Measurements from ENCODE around the gene MKX.

DNA sequence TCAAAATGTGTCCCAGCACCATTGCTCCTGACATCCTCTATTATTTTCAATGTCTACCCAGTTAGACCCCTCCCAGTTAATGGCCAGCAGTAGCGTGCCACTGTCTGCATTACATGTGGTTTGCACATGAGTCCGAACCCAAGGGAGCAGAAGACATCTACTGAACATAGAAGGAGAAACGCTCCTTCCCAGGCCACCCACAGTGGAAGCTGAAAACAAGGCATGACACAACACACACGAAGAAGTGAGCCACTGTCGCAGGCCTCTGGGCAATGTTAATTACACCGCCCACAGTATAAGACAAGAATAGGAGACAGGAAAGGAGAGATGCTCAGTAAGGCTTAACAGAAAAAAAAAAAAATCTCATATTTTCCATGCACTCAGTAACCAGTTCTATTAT, 50.5 kb downstream of the MKX start:
- TF ChIP-seq, protein P1, sequence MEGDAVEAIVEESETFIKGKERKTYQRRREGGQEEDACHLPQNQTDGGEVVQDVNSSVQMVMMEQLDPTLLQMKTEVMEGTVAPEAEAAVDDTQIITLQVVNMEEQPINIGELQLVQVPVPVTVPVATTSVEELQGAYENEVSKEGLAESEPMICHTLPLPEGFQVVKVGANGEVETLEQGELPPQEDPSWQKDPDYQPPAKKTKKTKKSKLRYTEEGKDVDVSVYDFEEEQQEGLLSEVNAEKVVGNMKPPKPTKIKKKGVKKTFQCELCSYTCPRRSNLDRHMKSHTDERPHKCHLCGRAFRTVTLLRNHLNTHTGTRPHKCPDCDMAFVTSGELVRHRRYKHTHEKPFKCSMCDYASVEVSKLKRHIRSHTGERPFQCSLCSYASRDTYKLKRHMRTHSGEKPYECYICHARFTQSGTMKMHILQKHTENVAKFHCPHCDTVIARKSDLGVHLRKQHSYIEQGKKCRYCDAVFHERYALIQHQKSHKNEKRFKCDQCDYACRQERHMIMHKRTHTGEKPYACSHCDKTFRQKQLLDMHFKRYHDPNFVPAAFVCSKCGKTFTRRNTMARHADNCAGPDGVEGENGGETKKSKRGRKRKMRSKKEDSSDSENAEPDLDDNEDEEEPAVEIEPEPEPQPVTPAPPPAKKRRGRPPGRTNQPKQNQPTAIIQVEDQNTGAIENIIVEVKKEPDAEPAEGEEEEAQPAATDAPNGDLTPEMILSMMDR (IDR thresholded peaks at IDR 0.05): no peak
- TF ChIP-seq EP300 (IDR thresholded peaks at IDR 0.05) (no peak), POLR2A (IDR thresholded peaks at IDR 0.05) (no peak), POLR2AphosphoS5 (IDR thresholded peaks at IDR 0.05) (no peak)
